HG02884 (cell line): ENCODE data around the gene RDH11.
"Not testable (repeated sequence)": the region's sequence is repeated elsewhere in the genome, so short reads cannot be mapped to it uniquely, and the experiment has no call there.

Source experiments
- ATAC-seq: cut with Tn5 transposase; IDR thresholded peaks from one replicate; pipeline ENCODE4 v1.9.1; 2021; ENCODE audit warnings: mild to moderate bottlenecking, moderate library complexity; ENCODE audit not compliant: unreplicated experiment

RDH11 gene

GRCh38 chr14:67695394-67695949 is at the start of gene RDH11:
Gene RDH11 (minus strand): TSS chr14:67695764. CDS start chr14:67695703, 61 bp downstream.
- peak; percentile 88 for ATAC-seq

- ATAC-seq, result no peak
Measured at GRCh38 chr14:67744046-67744445, 48.5 kb upstream of the RDH11 start.

- no peak for ATAC-seq
Measured at GRCh38 chr14:67738740-67739504, 43.4 kb upstream of the RDH11 start.

- no peak for ATAC-seq
Measured at GRCh38 chr14:67736771-67737170, 41.2 kb upstream of the RDH11 start.

GRCh38 chr14:67735336-67736147 is 40.0 kb upstream of the RDH11 start:
- ATAC-seq, result no peak

GRCh38 chr14:67734675-67735074 is 39.1 kb upstream of the RDH11 start:
- no peak for ATAC-seq

GRCh38 chr14:67733616-67734015 is 38.1 kb upstream of the RDH11 start:
- no peak for ATAC-seq

- no peak for ATAC-seq
Measured at GRCh38 chr14:67729072-67729885, 33.7 kb upstream of the RDH11 start.

GRCh38 chr14:67728258-67728657 is 32.7 kb upstream of the RDH11 start:
- no peak for ATAC-seq

- ATAC-seq, result no peak
Measured at GRCh38 chr14:67727361-67727760, 31.8 kb upstream of the RDH11 start.

GRCh38 chr14:67725171-67725570 is 29.6 kb upstream of the RDH11 start:
- no peak for ATAC-seq

GRCh38 chr14:67722293-67722692 is 26.7 kb upstream of the RDH11 start:
- ATAC-seq, result no peak

- ATAC-seq, result no peak
Measured at GRCh38 chr14:67721875-67722274, 26.3 kb upstream of the RDH11 start.

GRCh38 chr14:67719866-67720265 is 24.3 kb upstream of the RDH11 start:
- ATAC-seq, result no peak

GRCh38 chr14:67719385-67719784 is 23.8 kb upstream of the RDH11 start:
- ATAC-seq, result not testable (repeated sequence)

GRCh38 chr14:67718265-67718664 is 22.7 kb upstream of the RDH11 start:
- no peak for ATAC-seq

GRCh38 chr14:67717048-67717447 is 21.5 kb upstream of the RDH11 start:
- ATAC-seq, result no peak

- no peak for ATAC-seq
Measured at GRCh38 chr14:67710209-67710608, 14.6 kb upstream of the RDH11 start.

- ATAC-seq, result not testable (repeated sequence)
Measured at GRCh38 chr14:67709796-67710195, 14.2 kb upstream of the RDH11 start.

GRCh38 chr14:67709346-67709745 is 13.8 kb upstream of the RDH11 start:
- not testable (repeated sequence) for ATAC-seq

GRCh38 chr14:67705211-67705610 is 9.6 kb upstream of the RDH11 start:
- no peak for ATAC-seq
